ENCODE data around the gene NLGN4Y.

The NLGN4Y gene

GRCh38 chrY:14504592-14504991 lies 19.7 kb upstream of the NLGN4Y start:
- no peaks in the 10 kb centered on the region for H3K79me1 ChIP-seq (ENCODE audit: low read depth, low read length)
- no peak overlapping the region for H2AFZ ChIP-seq (ENCODE audit: low read length)
- H3K27me3 ChIP-seq (ENCODE audit: control insufficient read depth in 3 of 3, insufficient read depth in 3 of 3, low read depth in 1 of 3, low read length in 3 of 3), result no peaks in the 10 kb centered on the region
- H3K4me2 ChIP-seq (ENCODE audit: insufficient read depth, low read length, poor library complexity, severe bottlenecking), result no peak overlapping the region
- H3K14ac ChIP-seq (ENCODE audit: low read length), result no peak overlapping the region
- DNase-seq (ENCODE audit: low spot score), result no peak
- H3K4me1 ChIP-seq (ENCODE audit: control insufficient read depth in 2 of 2, insufficient read depth in 1 of 2, low read depth in 1 of 2, low read length in 2 of 2), result no peaks in the 10 kb centered on the region
- no peak overlapping the region for H2BK15ac ChIP-seq (ENCODE audit: low read length)
- no peak overlapping the region for H2AK5ac ChIP-seq (ENCODE audit: low read depth, low read length)
- H3K27ac ChIP-seq (replicated peaks; ENCODE audit: low read length), result no peak overlapping the region
- no peaks in the 10 kb centered on the region for H3K9me3 ChIP-seq (replicated peaks in 1 of 2; ENCODE audit: control insufficient read depth in 2 of 2, insufficient read depth in 1 of 2, low read depth in 1 of 2, low read length in 2 of 2)
- no peak overlapping the region for H2BK120ac ChIP-seq (ENCODE audit: low read depth, low read length)
- no peak overlapping the region for H4K91ac ChIP-seq (ENCODE audit: low read depth, low read length, poor library complexity)
- no peaks in the 10 kb centered on the region for H3K36me3 ChIP-seq (replicated peaks in 1 of 2; ENCODE audit: control insufficient read depth in 2 of 2, insufficient read depth in 2 of 2, low read length in 2 of 2)
- no CpG with 5 or more reads among the region's 2 CpGs for WGBS, 2 donors (ENCODE audit: extremely low coverage in 2 of 2, insufficient read length in 2 of 2, insufficient replicate concordance in 1 of 2)
- H3K9ac ChIP-seq (ENCODE audit: low read depth, low read length, poor library complexity), result no peak overlapping the region
- H3K4me3 ChIP-seq (ENCODE audit: low read length in 2 of 2), result no peak overlapping the region
- no peak overlapping the region for H3K18ac ChIP-seq (ENCODE audit: low read length)
- no peak overlapping the region for H4K8ac ChIP-seq (ENCODE audit: low read depth, low read length)
- no peak overlapping the region for H2BK5ac ChIP-seq (ENCODE audit: low read length)
- H3K23ac ChIP-seq (ENCODE audit: low read depth, low read length, poor library complexity), result no peak overlapping the region
- no peak overlapping the region for H2BK12ac ChIP-seq (ENCODE audit: low read length)
- no peak overlapping the region for H3K4ac ChIP-seq (ENCODE audit: low read length)

GRCh38 chrY:14522379-14522950 lies 1.9 kb upstream of the NLGN4Y start:
- H3K9me3 ChIP-seq (replicated peaks in 1 of 2; ENCODE audit: control insufficient read depth in 2 of 2, insufficient read depth in 1 of 2, low read depth in 1 of 2, low read length in 2 of 2), result no peaks in the 10 kb centered on the region
- no peak overlapping the region for H4K8ac ChIP-seq (ENCODE audit: low read depth, low read length)
- H3K14ac ChIP-seq (ENCODE audit: low read length), result no peak overlapping the region
- H3K9ac ChIP-seq (ENCODE audit: low read depth, low read length, poor library complexity), result no peak overlapping the region
- no peak overlapping the region for H2AFZ ChIP-seq (ENCODE audit: low read length)
- no peak overlapping the region for H3K23ac ChIP-seq (ENCODE audit: low read depth, low read length, poor library complexity)
- peaks cover 3% of the 10 kb centered on the region for H3K79me1 ChIP-seq (ENCODE audit: low read depth, low read length)
- no peak overlapping the region for H2BK12ac ChIP-seq (ENCODE audit: low read length)
- no peaks in the 10 kb centered on the region for H3K27me3 ChIP-seq (ENCODE audit: control insufficient read depth in 3 of 3, insufficient read depth in 3 of 3, low read depth in 1 of 3, low read length in 3 of 3)
- DNase-seq (ENCODE audit: low spot score), result peak; percentile 32
- H3K18ac ChIP-seq (ENCODE audit: low read length), result no peak overlapping the region
- H2BK120ac ChIP-seq (ENCODE audit: low read depth, low read length), result no peak overlapping the region
- H2BK5ac ChIP-seq (ENCODE audit: low read length), result no peak overlapping the region
- peak overlapping the region in 1 of 2 donors; percentile 75 for H3K4me3 ChIP-seq (ENCODE audit: low read length in 2 of 2)
- no peak overlapping the region for H2BK15ac ChIP-seq (ENCODE audit: low read length)
- no CpG with 5 or more reads among the region's 14 CpGs for WGBS, 2 donors (ENCODE audit: extremely low coverage in 2 of 2, insufficient read length in 2 of 2, insufficient replicate concordance in 1 of 2)
- no peak overlapping the region for H2AK5ac ChIP-seq (ENCODE audit: low read depth, low read length)
- no peak overlapping the region for H3K4ac ChIP-seq (ENCODE audit: low read length)
- peak overlapping the region; percentile 55 for H3K27ac ChIP-seq (replicated peaks; ENCODE audit: low read length)
- no peak overlapping the region for H4K91ac ChIP-seq (ENCODE audit: low read depth, low read length, poor library complexity)
- peak overlapping the region; percentile 43 for H3K4me2 ChIP-seq (ENCODE audit: insufficient read depth, low read length, poor library complexity, severe bottlenecking)
- H3K4me1 ChIP-seq (ENCODE audit: control insufficient read depth in 2 of 2, insufficient read depth in 1 of 2, low read depth in 1 of 2, low read length in 2 of 2), result no peaks in the 10 kb centered on the region
- H3K36me3 ChIP-seq (replicated peaks in 1 of 2; ENCODE audit: control insufficient read depth in 2 of 2, insufficient read depth in 2 of 2, low read length in 2 of 2), result no peaks in the 10 kb centered on the region

DNA sequence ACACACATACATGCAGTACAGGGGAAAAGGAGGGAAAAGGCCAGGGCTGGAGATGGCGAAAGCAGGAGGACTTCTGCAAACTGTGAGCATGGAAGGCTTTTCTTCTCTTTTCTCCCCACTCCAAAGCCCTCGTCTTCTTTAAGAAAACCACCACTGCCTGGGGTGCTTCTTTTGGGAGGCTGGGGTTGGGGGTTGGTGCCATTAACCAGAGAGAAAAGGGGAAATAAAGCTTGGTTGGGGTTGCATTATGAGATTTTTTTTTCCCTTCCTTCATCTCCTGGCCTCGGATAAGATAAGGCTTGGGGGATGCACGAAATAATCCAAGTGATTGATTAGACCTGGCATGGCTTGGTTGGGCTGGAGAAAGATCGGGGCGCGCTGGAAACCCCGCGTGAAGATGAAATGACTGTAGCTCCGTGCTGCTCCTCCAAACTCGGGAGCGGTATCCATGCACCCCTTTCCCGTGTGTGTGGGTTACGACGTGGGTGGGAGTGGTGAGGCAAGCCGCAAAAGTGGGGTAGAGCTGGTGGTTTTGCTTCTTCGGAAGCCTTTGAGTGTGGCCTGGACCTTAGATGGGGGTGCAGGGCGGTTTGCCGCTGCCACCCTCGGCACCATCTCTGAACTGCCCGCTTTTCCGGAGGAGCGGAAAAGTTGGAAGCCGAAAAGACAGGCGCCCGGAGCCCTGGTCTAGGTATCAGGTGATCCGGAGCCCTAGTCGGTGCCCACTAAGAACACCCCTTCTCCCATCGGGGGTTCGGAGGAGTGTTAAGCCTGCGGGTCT lies 648 bp upstream of the NLGN4Y start:
- no peak overlapping the region for H2AK5ac ChIP-seq (ENCODE audit: low read depth, low read length)
- H3K9ac ChIP-seq (ENCODE audit: low read depth, low read length, poor library complexity), result peak overlapping the region; percentile 91
- H3K23ac ChIP-seq (ENCODE audit: low read depth, low read length, poor library complexity), result no peak overlapping the region
- no peaks in the 10 kb centered on the region for H3K9me3 ChIP-seq (replicated peaks in 1 of 2; ENCODE audit: control insufficient read depth in 2 of 2, insufficient read depth in 1 of 2, low read depth in 1 of 2, low read length in 2 of 2)
- peak overlapping the region; percentile 78 for H3K27ac ChIP-seq (replicated peaks; ENCODE audit: low read length)
- H3K4me3 ChIP-seq (ENCODE audit: low read length in 2 of 2), result peak overlapping the region in 1 of 2 donors; percentile 94
- H2AFZ ChIP-seq (ENCODE audit: low read length), result no peak overlapping the region
- peaks cover 3% of the 10 kb centered on the region for H3K79me1 ChIP-seq (ENCODE audit: low read depth, low read length)
- no peak overlapping the region for H2BK120ac ChIP-seq (ENCODE audit: low read depth, low read length)
- no peak overlapping the region for H3K14ac ChIP-seq (ENCODE audit: low read length)
- no peak overlapping the region for H2BK12ac ChIP-seq (ENCODE audit: low read length)
- no peak overlapping the region for H2BK5ac ChIP-seq (ENCODE audit: low read length)
- H3K18ac ChIP-seq (ENCODE audit: low read length), result peak overlapping the region; percentile 57
- no peak overlapping the region for H3K4ac ChIP-seq (ENCODE audit: low read length)
- no peak overlapping the region for H4K8ac ChIP-seq (ENCODE audit: low read depth, low read length)
- no peaks in the 10 kb centered on the region for H3K4me1 ChIP-seq (ENCODE audit: control insufficient read depth in 2 of 2, insufficient read depth in 1 of 2, low read depth in 1 of 2, low read length in 2 of 2)
- H4K91ac ChIP-seq (ENCODE audit: low read depth, low read length, poor library complexity), result no peak overlapping the region
- no peak overlapping the region for H2BK15ac ChIP-seq (ENCODE audit: low read length)
- H3K27me3 ChIP-seq (ENCODE audit: control insufficient read depth in 3 of 3, insufficient read depth in 3 of 3, low read depth in 1 of 3, low read length in 3 of 3), result no peaks in the 10 kb centered on the region
- WGBS, 2 donors (ENCODE audit: extremely low coverage in 2 of 2, insufficient read length in 2 of 2, insufficient replicate concordance in 1 of 2), result no CpG with 5 or more reads among the region's 31 CpGs
- H3K36me3 ChIP-seq (replicated peaks in 1 of 2; ENCODE audit: control insufficient read depth in 2 of 2, insufficient read depth in 2 of 2, low read length in 2 of 2), result no peaks in the 10 kb centered on the region
- DNase-seq (ENCODE audit: low spot score), result no peak
- H3K4me2 ChIP-seq (ENCODE audit: insufficient read depth, low read length, poor library complexity, severe bottlenecking), result peak overlapping the region; percentile 57

DNA sequence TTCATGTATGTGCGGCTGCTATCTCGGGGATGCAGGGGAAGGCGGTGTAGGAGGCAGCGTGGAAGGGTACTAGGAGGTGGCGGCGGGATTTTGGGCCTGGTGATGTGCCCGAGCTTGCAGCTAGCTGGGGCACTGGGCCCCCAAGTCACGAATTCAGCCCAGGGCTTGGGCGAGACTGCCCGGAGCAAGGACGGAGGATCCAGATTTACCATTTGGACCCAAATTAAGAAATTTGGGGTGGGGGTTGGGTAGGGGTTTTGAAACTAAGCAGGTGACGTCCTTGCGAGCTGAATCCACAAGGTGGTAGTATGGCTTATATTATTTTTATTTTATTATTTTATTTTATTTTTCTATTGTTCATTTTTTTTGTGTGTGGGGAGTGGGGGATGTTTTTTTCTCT lies 986 bp downstream of the NLGN4Y start:
- H3K36me3 ChIP-seq (replicated peaks in 1 of 2; ENCODE audit: control insufficient read depth in 2 of 2, insufficient read depth in 2 of 2, low read length in 2 of 2), result no peaks in the 10 kb centered on the region
- H3K4me2 ChIP-seq (ENCODE audit: insufficient read depth, low read length, poor library complexity, severe bottlenecking), result peak overlapping the region; percentile 40
- WGBS, 2 donors (ENCODE audit: extremely low coverage in 2 of 2, insufficient read length in 2 of 2, insufficient replicate concordance in 1 of 2), result no CpG with 5 or more reads among the region's 13 CpGs

More for the DNA sequence above, 986 bp downstream of the NLGN4Y start:
- Histone ChIP-seq H2BK120ac (ENCODE audit: low read depth, low read length) (no peak overlapping the region), H3K27me3 (ENCODE audit: control insufficient read depth in 3 of 3, insufficient read depth in 3 of 3, low read depth in 1 of 3, low read length in 3 of 3) (no peaks in the 10 kb centered on the region), H2AFZ (ENCODE audit: low read length) (no peak overlapping the region), H3K9me3 (replicated peaks in 1 of 2; ENCODE audit: control insufficient read depth in 2 of 2, insufficient read depth in 1 of 2, low read depth in 1 of 2, low read length in 2 of 2) (no peaks in the 10 kb centered on the region), H3K4me3 (ENCODE audit: low read length in 2 of 2) (peak overlapping the region in 1 of 2 donors; percentile 94), H3K14ac (ENCODE audit: low read length) (no peak overlapping the region), H3K4ac (ENCODE audit: low read length) (no peak overlapping the region), H2BK5ac (ENCODE audit: low read length) (no peak overlapping the region), H3K27ac (replicated peaks; ENCODE audit: low read length) (peak overlapping the region; percentile 78), H4K91ac (ENCODE audit: low read depth, low read length, poor library complexity) (no peak overlapping the region), H3K23ac (ENCODE audit: low read depth, low read length, poor library complexity) (no peak overlapping the region), H2BK15ac (ENCODE audit: low read length) (no peak overlapping the region), H3K4me1 (ENCODE audit: control insufficient read depth in 2 of 2, insufficient read depth in 1 of 2, low read depth in 1 of 2, low read length in 2 of 2) (no peaks in the 10 kb centered on the region), H3K79me1 (ENCODE audit: low read depth, low read length) (peaks cover 5% of the 10 kb centered on the region), H2BK12ac (ENCODE audit: low read length) (no peak overlapping the region), H4K8ac (ENCODE audit: low read depth, low read length) (no peak overlapping the region), H2AK5ac (ENCODE audit: low read depth, low read length) (no peak overlapping the region), H3K9ac (ENCODE audit: low read depth, low read length, poor library complexity) (no peak overlapping the region), H3K18ac (ENCODE audit: low read length) (peak overlapping the region; percentile 87)
- no peak for DNase-seq (ENCODE audit: low spot score)
